WTC11 (cell line): ENCODE measurements around the gene NAA40. TPM values are rescaled to one million over a fixed set of nuclear protein-coding genes. Genes with fewer than 3 reads are reported as not detected.

ENCODE experiments used
- AR ChIP-seq: fragments of 250-450 bp; sonication (Bioruptor Pico); IDR thresholded peaks from 2 replicates; pipeline ENCODE4 v1.9.0; 2021; ENCODE audit warnings: mild to moderate bottlenecking
- ATF2 ChIP-seq: sonication (generic); formaldehyde crosslinking; IDR thresholded peaks from 2 replicates; pipeline ENCODE4 v1.8.1; 2022; ENCODE audit warnings: low read depth, missing genetic modification reagents, borderline replicate concordance
- E2F4 ChIP-seq: sonication (generic); formaldehyde crosslinking; IDR thresholded peaks from 2 replicates; pipeline ENCODE4 v1.8.1; 2022; ENCODE audit warnings: low read depth, mild to moderate bottlenecking, moderate library complexity, missing genetic modification reagents, borderline replicate concordance
- EMX1 ChIP-seq: fragments of 250-450 bp; sonication (Bioruptor Pico); IDR thresholded peaks from 2 replicates; pipeline ENCODE4 v1.8.0; 2021; ENCODE audit warnings: mild to moderate bottlenecking
- FOXJ3 ChIP-seq: sonication (generic); formaldehyde crosslinking; IDR thresholded peaks from 2 replicates; pipeline ENCODE4 v1.9.0; 2021; ENCODE audit warnings: missing genetic modification reagents, mild to moderate bottlenecking, borderline replicate concordance
- FOXK1 ChIP-seq: sonication (generic); formaldehyde crosslinking; IDR thresholded peaks from 2 replicates; pipeline ENCODE4 v1.8.0; 2022; ENCODE audit warnings: mild to moderate bottlenecking, moderate library complexity, missing genetic modification reagents
- HMGXB4 ChIP-seq: sonication (generic); formaldehyde crosslinking; IDR thresholded peaks from 2 replicates; pipeline ENCODE4 v1.8.1; 2023; ENCODE audit warnings: mild to moderate bottlenecking, moderate library complexity, missing genetic modification reagents
- NR2C2 ChIP-seq: sonication (generic); formaldehyde crosslinking; IDR thresholded peaks from 2 replicates; pipeline ENCODE4 v1.8.0; 2022; ENCODE audit warnings: mild to moderate bottlenecking, missing genetic modification reagents
- PRDM15 ChIP-seq: sonication (generic); formaldehyde crosslinking; IDR thresholded peaks from 2 replicates; pipeline ENCODE4 v1.8.0; 2022; ENCODE audit warnings: missing genetic modification reagents
- RELA ChIP-seq: sonication (generic); formaldehyde crosslinking; IDR thresholded peaks from 2 replicates; pipeline ENCODE4 v1.8.1; 2022; ENCODE audit warnings: missing genetic modification reagents, mild to moderate bottlenecking, borderline replicate concordance
- RORB ChIP-seq: fragments of 250-450 bp; sonication (Bioruptor Pico); IDR thresholded peaks from 2 replicates; pipeline ENCODE4 v1.9.0; 2021; ENCODE audit warnings: mild to moderate bottlenecking
- SOX15 ChIP-seq: fragments of 250-450 bp; sonication (Bioruptor Pico); IDR thresholded peaks from 2 replicates; pipeline ENCODE4 v1.9.0; 2021; ENCODE audit warnings: mild to moderate bottlenecking
- STAT6 ChIP-seq: sonication (generic); formaldehyde crosslinking; conservative IDR thresholded peaks from 2 replicates; pipeline ENCODE4 v1.8.1; 2023; ENCODE audit warnings: mild to moderate bottlenecking, low read depth, missing genetic modification reagents, moderate library complexity
- ZNF232 ChIP-seq: sonication (generic); formaldehyde crosslinking; IDR thresholded peaks from 2 replicates; pipeline ENCODE4 v1.8.0; 2022; ENCODE audit warnings: mild to moderate bottlenecking, missing genetic modification reagents
- ZNF317 ChIP-seq: sonication (generic); formaldehyde crosslinking; IDR thresholded peaks from 2 replicates; pipeline ENCODE4 v1.8.1; 2023; ENCODE audit warnings: low read depth, mild to moderate bottlenecking, moderate library complexity, missing genetic modification reagents, borderline replicate concordance
- total RNA-seq: library from RNA; stranded (reverse); gene quantifications from 3 replicates; pipeline ENCODE4 v1.2.3, GENCODE V29; 2021
- TF ChIP-seq, protein P1 (sequence below): sonication (generic); formaldehyde crosslinking; IDR thresholded peaks from 2 replicates; pipeline ENCODE4 v1.8.1; 2022; ENCODE audit warnings: mild to moderate bottlenecking, missing genetic modification reagents, moderate library complexity, borderline replicate concordance
- TF ChIP-seq, protein P2 (sequence below): sonication (generic); formaldehyde crosslinking; IDR thresholded peaks from 2 replicates; pipeline ENCODE4 v1.8.1; 2023; ENCODE audit warnings: mild to moderate bottlenecking, missing genetic modification reagents, borderline replicate concordance

The NAA40 gene
- total RNA-seq, 1 experiment from 2014 or later: 31.8 TPM

DNA sequence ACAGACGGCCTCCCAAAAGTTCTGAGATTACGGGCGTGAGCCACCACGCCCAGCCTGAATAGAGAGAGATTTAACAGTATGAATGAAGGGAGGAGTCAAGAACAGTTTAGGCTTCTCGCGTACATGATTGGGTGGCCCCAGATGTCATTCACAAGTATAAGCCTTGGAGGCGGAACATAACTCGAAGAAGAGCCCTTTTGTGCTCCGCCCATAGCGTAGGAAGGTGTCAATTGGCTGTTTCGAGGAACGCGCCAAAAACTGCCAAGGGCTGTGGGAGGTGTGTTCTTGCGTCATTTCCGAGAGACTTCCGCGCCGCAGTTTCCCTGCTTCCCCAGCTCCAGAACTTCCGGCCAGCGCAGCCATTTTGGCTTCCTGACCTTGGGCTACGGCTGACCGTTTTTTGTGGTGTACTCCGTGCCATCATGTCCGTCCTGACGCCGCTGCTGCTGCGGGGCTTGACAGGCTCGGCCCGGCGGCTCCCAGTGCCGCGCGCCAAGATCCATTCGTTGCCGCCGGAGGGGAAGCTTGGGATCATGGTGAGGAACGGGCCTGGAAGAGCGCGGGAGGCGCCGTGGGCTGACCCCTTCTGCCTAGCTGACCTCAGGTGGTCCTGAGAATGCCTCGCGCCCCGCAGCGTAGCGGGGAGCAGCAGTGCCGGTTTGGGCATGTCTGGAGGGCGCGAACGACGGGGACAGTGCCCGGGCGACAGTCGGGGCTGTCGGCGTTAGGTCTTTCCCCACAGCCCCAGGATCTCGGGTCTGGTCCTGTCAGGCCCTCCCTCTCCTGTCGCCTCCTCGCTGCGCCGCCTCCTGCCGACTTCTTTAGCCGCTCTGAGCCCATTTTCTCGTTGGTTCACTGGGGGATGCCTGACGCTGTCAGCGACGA is 35.7 kb downstream of the NAA40 start, which contains the start of gene COX8A (continued):
- TF ChIP-seq AR: no peak
- no peak for TF ChIP-seq SOX15 (CRISPR knock-in tag)
- TF ChIP-seq, protein P1, sequence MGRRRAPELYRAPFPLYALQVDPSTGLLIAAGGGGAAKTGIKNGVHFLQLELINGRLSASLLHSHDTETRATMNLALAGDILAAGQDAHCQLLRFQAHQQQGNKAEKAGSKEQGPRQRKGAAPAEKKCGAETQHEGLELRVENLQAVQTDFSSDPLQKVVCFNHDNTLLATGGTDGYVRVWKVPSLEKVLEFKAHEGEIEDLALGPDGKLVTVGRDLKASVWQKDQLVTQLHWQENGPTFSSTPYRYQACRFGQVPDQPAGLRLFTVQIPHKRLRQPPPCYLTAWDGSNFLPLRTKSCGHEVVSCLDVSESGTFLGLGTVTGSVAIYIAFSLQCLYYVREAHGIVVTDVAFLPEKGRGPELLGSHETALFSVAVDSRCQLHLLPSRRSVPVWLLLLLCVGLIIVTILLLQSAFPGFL (CRISPR knock-in tag): no peak
- no peak for TF ChIP-seq ATF2 (CRISPR knock-in tag)
- peak; percentile 48; the same call in 1 of the 2 replicates for TF ChIP-seq ZNF317 (CRISPR knock-in tag)
- TF ChIP-seq FOXJ3 (CRISPR knock-in tag): no peak
- peak; percentile 62; the same call in 1 of the 2 replicates for TF ChIP-seq HMGXB4 (CRISPR knock-in tag)
- TF ChIP-seq PRDM15: peak; percentile 63; the same call in 1 of the 2 replicates
- TF ChIP-seq ZNF232 (CRISPR knock-in tag): peak; percentile 61; the same call in 1 of the 2 replicates
- TF ChIP-seq EMX1 (CRISPR knock-in tag): no peak
- no peak for TF ChIP-seq NR2C2 (CRISPR knock-in tag)
- no peak for TF ChIP-seq RORB (CRISPR knock-in tag)
- no peak for TF ChIP-seq RELA (CRISPR knock-in tag)
- TF ChIP-seq, protein P2, sequence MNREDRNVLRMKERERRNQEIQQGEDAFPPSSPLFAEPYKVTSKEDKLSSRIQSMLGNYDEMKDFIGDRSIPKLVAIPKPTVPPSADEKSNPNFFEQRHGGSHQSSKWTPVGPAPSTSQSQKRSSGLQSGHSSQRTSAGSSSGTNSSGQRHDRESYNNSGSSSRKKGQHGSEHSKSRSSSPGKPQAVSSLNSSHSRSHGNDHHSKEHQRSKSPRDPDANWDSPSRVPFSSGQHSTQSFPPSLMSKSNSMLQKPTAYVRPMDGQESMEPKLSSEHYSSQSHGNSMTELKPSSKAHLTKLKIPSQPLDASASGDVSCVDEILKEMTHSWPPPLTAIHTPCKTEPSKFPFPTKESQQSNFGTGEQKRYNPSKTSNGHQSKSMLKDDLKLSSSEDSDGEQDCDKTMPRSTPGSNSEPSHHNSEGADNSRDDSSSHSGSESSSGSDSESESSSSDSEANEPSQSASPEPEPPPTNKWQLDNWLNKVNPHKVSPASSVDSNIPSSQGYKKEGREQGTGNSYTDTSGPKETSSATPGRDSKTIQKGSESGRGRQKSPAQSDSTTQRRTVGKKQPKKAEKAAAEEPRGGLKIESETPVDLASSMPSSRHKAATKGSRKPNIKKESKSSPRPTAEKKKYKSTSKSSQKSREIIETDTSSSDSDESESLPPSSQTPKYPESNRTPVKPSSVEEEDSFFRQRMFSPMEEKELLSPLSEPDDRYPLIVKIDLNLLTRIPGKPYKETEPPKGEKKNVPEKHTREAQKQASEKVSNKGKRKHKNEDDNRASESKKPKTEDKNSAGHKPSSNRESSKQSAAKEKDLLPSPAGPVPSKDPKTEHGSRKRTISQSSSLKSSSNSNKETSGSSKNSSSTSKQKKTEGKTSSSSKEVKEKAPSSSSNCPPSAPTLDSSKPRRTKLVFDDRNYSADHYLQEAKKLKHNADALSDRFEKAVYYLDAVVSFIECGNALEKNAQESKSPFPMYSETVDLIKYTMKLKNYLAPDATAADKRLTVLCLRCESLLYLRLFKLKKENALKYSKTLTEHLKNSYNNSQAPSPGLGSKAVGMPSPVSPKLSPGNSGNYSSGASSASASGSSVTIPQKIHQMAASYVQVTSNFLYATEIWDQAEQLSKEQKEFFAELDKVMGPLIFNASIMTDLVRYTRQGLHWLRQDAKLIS (CRISPR knock-in tag): no peak
- TF ChIP-seq E2F4 (CRISPR knock-in tag): peak; percentile 80; the same call in 1 of the 2 replicates
- TF ChIP-seq STAT6 (CRISPR knock-in tag): no peak
- TF ChIP-seq FOXK1 (CRISPR knock-in tag): peak; percentile 78
